ENCODE data around the gene TRAF3IP3.

DNA sequence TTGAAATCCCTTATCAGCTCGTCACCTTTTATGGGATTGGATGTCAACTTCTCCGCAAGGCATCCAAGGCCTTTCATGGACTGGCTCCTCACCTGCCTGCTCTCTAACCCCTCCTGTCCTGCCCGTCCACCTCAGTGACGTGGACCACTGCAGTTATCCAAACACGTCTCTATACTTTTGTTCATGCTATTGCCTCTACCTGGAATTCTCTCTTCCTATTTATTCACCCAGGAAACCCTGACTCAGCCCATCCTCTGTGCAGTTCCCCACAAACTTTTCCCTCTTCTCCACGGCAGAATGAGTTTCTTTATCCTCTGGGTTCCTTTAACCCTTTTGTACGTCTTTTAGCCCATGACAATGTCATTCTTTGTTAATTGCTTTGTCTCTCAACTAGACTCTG, 66.9 kb downstream of the TRAF3IP3 start:
- TF ChIP-seq, protein P1, sequence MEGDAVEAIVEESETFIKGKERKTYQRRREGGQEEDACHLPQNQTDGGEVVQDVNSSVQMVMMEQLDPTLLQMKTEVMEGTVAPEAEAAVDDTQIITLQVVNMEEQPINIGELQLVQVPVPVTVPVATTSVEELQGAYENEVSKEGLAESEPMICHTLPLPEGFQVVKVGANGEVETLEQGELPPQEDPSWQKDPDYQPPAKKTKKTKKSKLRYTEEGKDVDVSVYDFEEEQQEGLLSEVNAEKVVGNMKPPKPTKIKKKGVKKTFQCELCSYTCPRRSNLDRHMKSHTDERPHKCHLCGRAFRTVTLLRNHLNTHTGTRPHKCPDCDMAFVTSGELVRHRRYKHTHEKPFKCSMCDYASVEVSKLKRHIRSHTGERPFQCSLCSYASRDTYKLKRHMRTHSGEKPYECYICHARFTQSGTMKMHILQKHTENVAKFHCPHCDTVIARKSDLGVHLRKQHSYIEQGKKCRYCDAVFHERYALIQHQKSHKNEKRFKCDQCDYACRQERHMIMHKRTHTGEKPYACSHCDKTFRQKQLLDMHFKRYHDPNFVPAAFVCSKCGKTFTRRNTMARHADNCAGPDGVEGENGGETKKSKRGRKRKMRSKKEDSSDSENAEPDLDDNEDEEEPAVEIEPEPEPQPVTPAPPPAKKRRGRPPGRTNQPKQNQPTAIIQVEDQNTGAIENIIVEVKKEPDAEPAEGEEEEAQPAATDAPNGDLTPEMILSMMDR (IDR thresholded peaks at IDR 0.05; ENCODE audit: low read length) = no peak
- no peak for TF ChIP-seq EZH2 (optimal IDR thresholded peaks at IDR 0.05; ENCODE audit: low read depth, low read length)
- TF ChIP-seq EZH2phosphoT487 (IDR thresholded peaks at IDR 0.05; ENCODE audit: low read length) = no peak
